Measurements from ENCODE around the gene LYSMD2. TPM values are rescaled to one million over a fixed set of nuclear protein-coding genes. Genes with fewer than 3 reads are reported as not detected.

Gene LYSMD2
- polyA plus RNA-seq, 2 of the 4 experiments (the other 2 are of a cell fraction): 18.3 to 29.2 TPM

GRCh38 chr15:51731549-51732267, 5.7 kb downstream of the LYSMD2 start (continued):
- TF ChIP-seq CEBPB (IDR thresholded peaks at IDR 0.05) (no peak), JUNB (IDR thresholded peaks at IDR 0.05) (no peak)

- ChIA-PET CTCF (interaction anchor here (0.8 to 3.6 kb wide), 4 partner anchors 9 to 77 kb away, joined by 3 to 22 read pairs (median 8); partner anchors contain the start of gene LYSMD2), POLR2A (no interaction called here)
- no peak for TF ChIP-seq MAZ (IDR thresholded peaks at IDR 0.05; ENCODE audit: borderline replicate concordance, low read depth, low read length)
- no peak for TF ChIP-seq PBX3 (IDR thresholded peaks at IDR 0.05)
- no peak for TF ChIP-seq FOSL2 (IDR thresholded peaks at IDR 0.05)
- peak; percentile 20; the same call in 1 of the 2 replicates for TF ChIP-seq FOSL2 (CRISPR knock-in tag; IDR thresholded peaks at IDR 0.05)
- no peak for TF ChIP-seq HOXB13 (CRISPR knock-in tag; IDR thresholded peaks at IDR 0.05; ENCODE audit: low read depth)
- no peak for TF ChIP-seq HES2 (IDR thresholded peaks at IDR 0.05)
- TF ChIP-seq HOXB5 (CRISPR knock-in tag; IDR thresholded peaks at IDR 0.05): no peak
- TF ChIP-seq MAFK (IDR thresholded peaks at IDR 0.05; ENCODE audit: partially characterized antibody): peak; percentile 26
- no peak for TF ChIP-seq HMGXB4 (CRISPR knock-in tag; IDR thresholded peaks at IDR 0.05; ENCODE audit: borderline replicate concordance)
- no peak for TF ChIP-seq KDM5A (IDR thresholded peaks at IDR 0.05)
- TF ChIP-seq BCL3 (IDR thresholded peaks at IDR 0.05): no peak
- H3K4me2 ChIP-seq: peak overlapping the region; percentile 14; the same call in 2 of the 3 replicates
- H3K9me3 ChIP-seq: no peaks in the 10 kb centered on the region
- 0 out of 6 replicates have a peak overlapping the region, but pooled peaks of 1 of the 2 experiments have one; percentile 5 for H3K27ac ChIP-seq
- H3K4me1 ChIP-seq: peaks cover 21% of the 10 kb centered on the region
- peak; percentile 34 to 49 for DNase-seq (ENCODE audit: low read depth in 1 of 2, low spot score in 1 of 2)
- peak; percentile 83 to 85 for ATAC-seq
- H3K4me3 ChIP-seq: no peak overlapping the region
- no peak for FAIRE-seq
- 78% methylated on average over 4 of the region's 4 CpGs for WGBS (ENCODE audit: missing lambda C conversion rate)
These were observed 10.1 kb downstream of the LYSMD2 start for GRCh38 chr15:51727141-51727897.

- Histone ChIP-seq H3K9me3 (no peaks in the 10 kb centered on the region), H3K4me2 (peak overlapping the region; percentile 14), H3K27ac (0 out of 6 replicates have a peak overlapping the region, but pooled peaks of 1 of the 2 experiments have one; percentile 10), H3K4me1 (peaks cover 21% of the 10 kb centered on the region), H3K4me3 (no peak overlapping the region)
- POLR2A ChIA-PET: interaction anchor here (0.7 to 0.8 kb wide), 2 partner anchors 9 to 11 kb away, joined by 3 to 5 read pairs; partner anchors contain the start of gene LYSMD2
- ATAC-seq: peak; percentile 97 to 98
- peak; percentile 28 for FAIRE-seq
- DNase-seq (ENCODE audit: low read depth in 1 of 2, low spot score in 1 of 2): peak; percentile 74 to 88
- WGBS (ENCODE audit: missing lambda C conversion rate): 19% methylated on average over 5 of the region's 5 CpGs
- CTCF ChIA-PET: interaction anchor here (0.8 to 3.6 kb wide), 4 partner anchors 10 to 76 kb away, joined by 3 to 22 read pairs (median 8); partner anchors contain the start of gene LYSMD2
- TF ChIP-seq BCL3 (IDR thresholded peaks at IDR 0.05): no peak
- no peak for TF ChIP-seq RCOR1 (IDR thresholded peaks at IDR 0.05; ENCODE audit: low read depth, low read length)
- no peak for TF ChIP-seq ZNF302 (CRISPR knock-in tag; IDR thresholded peaks at IDR 0.05)
- TF ChIP-seq ZC3H11A (IDR thresholded peaks at IDR 0.05): no peak
- no peak for TF ChIP-seq JUNB (IDR thresholded peaks at IDR 0.05)
- TF ChIP-seq PBX3 (IDR thresholded peaks at IDR 0.05): no peak
- no peak for TF ChIP-seq POLR2A (IDR thresholded peaks at IDR 0.05; ENCODE audit: low read length)
- TF ChIP-seq GATA3 (IDR thresholded peaks at IDR 0.05; ENCODE audit: borderline replicate concordance): no peak
- peak; percentile 8; the same call in 1 of the 2 replicates for TF ChIP-seq MAX (IDR thresholded peaks at IDR 0.05)
- TF ChIP-seq CBX2 (IDR thresholded peaks at IDR 0.05; ENCODE audit: borderline replicate concordance, low read depth): no peak
- peak in 1 of 2 experiments; percentile 10; a peak in 1 of 5 replicates for TF ChIP-seq RAD21 (conservative IDR thresholded peaks at IDR 0.05 in 1 of 2, IDR thresholded peaks at IDR 0.05 in 1 of 2)
These were observed 11.0 kb downstream of the LYSMD2 start for GRCh38 chr15:51726302-51727073.
